NCI-H524 (cell line): Measurements from ENCODE around the gene SNRPD1.
"Not testable (repeated sequence)": the region's sequence is repeated elsewhere in the genome, so short reads cannot be mapped to it uniquely, and the experiment has no call there.

Source experiments
- DNase-seq, 2 experiments: peaks; one replicate each; lab custom pipeline; 2025; lab: John Stamatoyannopoulos, UW

The SNRPD1 gene

DNA sequence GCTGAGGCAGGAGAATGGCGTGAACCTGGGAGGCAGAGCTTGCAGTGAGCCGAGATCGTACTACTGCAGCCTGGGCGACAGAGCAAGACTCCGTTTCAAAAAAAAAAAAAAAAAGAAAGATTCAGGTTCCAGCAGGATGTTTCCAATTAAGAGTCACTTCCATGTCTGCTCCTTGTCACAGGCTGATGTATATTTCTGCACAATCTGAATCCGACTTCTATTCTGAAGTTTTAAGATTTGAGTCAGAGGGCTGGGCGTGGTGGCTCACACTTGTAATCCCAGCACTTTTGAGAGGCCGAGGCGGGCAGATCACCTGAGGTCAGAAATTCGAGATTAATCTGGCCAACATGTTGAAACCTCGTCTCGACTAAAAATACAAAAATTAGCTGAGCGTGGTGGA lies 24.7 kb downstream of the SNRPD1 start:
- DNase-seq, result no peak

- DNase-seq, result no peak
Observed at GRCh38 chr18:21638822-21639221, 26.7 kb downstream of the SNRPD1 start.

- DNase-seq, result not testable (repeated sequence)
Observed at GRCh38 chr18:21640375-21640774, 28.3 kb downstream of the SNRPD1 start.

DNA sequence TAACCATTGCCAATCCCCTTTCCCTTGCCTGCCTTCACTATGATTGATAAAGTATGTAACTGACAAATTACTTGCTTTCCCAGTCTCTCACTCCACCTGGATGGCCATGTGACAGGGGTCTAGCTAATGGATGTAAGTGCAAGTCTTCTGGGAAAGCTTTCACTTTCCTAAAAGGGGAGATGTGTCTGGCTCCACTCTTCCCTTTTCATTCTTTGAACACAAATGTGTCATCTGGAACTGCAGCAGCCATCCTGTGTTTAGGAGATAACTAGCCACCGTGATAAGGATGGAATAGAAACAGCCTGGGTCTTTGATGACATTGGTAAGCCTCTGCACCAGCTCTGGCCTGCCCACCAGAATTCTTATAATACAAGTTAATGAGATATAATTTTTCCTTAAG lies 38.2 kb downstream of the SNRPD1 start:
- DNase-seq, result no peak

DNA sequence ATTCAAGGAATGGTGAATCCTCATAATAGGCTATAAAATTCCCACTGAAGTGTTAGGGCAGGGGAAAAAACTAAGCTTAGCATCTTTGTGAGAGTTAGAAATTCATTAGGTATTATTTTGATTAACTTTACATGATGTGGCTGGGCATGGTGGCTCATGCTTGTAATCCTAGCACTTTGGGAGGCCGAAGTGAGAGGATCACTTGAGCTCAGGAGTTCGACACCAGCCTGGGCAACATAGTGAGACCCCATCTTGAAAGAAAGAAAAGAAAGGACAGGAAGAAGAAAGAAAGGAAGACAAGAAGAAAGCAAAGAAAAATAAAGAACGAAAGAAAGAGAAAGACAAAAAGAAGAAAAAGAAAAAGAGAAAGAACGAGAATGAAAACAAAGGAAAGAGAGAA lies 40.0 kb downstream of the SNRPD1 start:
- no peak for DNase-seq

DNA sequence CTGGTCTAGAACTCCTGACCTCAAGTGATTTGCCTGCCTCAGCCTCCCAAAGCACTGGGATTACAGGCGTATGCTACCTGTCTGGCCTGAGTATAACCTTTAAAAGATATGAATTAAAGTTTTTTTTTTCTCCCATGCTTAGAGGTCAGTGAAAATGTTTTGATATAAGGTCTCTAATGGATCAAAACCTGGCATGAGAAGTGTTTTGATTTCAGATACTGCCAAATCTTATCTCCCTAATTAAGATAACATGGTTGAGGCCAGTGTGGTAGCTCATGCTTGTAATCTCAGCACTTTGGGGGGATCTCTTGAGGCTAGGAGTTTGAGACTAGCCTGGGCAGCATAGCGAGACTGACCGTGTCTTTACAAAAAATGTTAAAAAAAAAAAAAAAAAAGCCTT lies 41.2 kb downstream of the SNRPD1 start:
- DNase-seq, result no peak

- DNase-seq, result no peak
Observed at GRCh38 chr18:21656402-21656801, 44.3 kb downstream of the SNRPD1 start.

DNA sequence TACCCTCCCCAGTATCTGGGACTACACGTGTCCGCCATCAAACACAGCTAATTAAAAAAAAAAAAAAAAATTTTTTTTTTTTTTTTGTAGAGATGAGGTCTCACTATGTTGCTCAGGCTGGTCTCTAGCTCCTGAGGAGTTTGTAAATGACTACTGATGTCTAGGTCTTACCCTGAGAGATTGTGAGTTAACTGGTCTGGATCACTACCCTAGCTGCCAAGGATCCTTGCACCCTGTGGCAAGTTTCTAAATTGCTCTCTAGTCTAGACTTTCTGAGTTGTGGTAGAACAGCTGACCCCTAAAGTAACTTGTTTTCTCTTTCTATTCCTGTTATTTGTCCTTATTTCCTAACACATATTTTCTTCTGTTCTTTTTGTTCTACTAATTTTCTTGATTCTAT lies 48.0 kb downstream of the SNRPD1 start:
- no peak for DNase-seq

GRCh38 chr18:21662581-21662980 lies 50.5 kb downstream of the SNRPD1 start:
- DNase-seq, result no peak

- DNase-seq, result no peak
Observed at GRCh38 chr18:21663578-21663977, 51.5 kb downstream of the SNRPD1 start.

GRCh38 chr18:21664069-21664468 lies 52.0 kb downstream of the SNRPD1 start:
- no peak for DNase-seq

DNA sequence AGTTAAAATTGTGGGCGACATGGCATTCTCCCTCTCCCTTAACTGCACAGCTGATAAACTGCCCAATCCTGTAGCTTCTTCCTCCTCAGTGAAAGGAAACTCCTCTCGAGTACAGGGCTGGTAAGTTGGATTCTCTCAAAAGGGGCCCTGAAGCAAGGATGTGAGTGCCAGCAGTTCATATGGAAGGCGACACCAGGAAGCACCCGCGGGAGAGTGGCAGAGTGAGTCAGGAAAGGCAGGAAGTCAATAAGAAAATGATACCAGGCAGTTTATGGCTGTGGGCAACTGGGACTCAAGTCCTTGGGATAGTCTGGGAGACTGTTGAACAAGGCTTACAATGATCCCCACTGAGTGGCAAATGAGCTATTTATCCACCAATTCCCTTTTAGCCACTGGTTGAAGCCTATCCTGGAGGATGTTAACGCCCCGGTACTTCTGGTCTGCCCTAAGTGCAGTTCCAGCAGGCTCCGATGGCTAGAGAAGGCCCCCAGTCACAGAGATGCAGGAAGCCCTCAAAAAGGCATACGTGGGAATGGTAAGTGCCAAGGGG lies 57.7 kb downstream of the SNRPD1 start:
- DNase-seq, result peak; percentile 46 to 64

DNA sequence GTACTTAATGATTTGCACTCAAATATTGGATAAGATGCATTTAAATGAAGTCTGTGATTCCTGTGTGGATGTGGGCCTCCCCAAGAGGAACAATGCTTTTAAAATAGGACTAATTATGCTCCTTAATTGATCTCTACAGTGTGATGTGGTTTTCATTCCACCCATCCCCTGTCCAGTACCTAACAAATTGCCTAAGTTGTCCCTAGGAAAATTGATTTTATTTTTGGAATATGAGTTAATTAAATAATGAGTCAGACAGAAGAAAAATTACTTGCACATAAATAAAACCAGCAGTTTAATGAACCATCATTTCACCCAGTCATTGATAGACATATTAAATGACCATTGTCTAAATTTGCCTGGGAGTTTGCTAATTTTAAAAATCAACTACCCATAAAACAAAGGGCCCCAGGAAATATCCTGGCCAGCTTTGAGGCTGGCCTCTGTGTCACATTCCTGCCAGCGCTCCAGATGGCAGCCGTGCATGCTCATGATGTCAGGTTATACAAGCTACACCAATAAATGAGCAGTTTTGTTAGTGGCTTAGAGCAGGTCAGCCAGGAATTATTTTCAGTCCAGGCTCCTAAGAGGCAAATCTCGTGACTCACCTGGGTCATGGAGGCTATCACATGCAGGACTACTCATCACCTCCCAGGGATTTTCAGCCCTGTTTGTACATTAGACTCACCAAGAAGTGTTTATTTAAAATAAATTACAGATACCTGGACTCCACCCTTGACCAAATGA lies 60.6 kb downstream of the SNRPD1 start:
- DNase-seq, result peak; percentile 35 to 71

- not testable (repeated sequence) for DNase-seq
Observed at GRCh38 chr18:21675354-21675753, 63.2 kb downstream of the SNRPD1 start.

DNA sequence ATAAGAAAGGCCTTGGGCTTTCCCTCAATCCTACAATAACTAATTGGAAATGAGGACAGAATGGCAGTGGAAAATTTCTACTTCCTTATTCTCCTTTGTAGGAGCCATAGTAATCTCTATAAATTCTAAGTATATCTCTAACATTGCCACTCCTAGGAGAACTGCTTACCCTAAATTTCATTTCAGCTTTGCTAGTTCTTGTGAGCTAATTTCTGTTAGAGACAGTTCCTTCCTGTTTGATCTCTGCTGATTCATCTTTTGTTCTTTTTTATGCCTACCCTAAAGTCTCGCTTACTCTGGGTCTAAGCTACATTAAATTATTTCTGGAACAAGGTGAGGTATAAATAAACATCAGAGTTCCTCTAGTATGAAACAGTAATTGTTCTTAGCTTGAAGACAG lies 66.7 kb downstream of the SNRPD1 start:
- DNase-seq, result no peak

DNA sequence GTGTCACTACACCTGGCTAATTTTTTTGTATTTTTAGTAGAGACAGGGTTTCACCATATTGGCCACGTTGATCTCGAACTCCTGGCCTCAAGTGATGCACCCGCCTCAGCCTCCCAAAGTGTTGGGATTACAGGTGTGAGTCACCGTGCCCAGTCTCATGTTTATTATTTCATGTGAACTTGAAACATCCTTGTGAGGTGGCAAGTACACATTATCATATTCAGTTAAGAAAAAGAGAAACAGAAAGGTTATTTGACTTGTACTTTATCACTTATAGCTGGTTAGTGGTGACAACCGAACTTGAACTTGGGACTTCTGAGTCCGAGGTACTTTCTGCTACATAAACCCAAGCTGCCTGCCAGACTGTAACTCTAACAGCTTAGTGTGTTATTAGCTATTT lies 68.0 kb downstream of the SNRPD1 start:
- no peak for DNase-seq

GRCh38 chr18:21682371-21683051 lies 70.4 kb downstream of the SNRPD1 start:
- no peak for DNase-seq
